Measurements from ENCODE around the gene MKKS.

MKKS gene

GRCh38 chr20:10370091-10370887 is 63.7 kb downstream of the MKKS start:
- no peak for DNase-seq (ENCODE audit: low read depth in 4 of 4, low spot score in 1 of 4)

- no peak for DNase-seq (ENCODE audit: low read depth in 4 of 4, low spot score in 1 of 4)
These were observed 64.3 kb downstream of the MKKS start for GRCh38 chr20:10369723-10370090.

GRCh38 chr20:10368702-10369041 is 65.3 kb downstream of the MKKS start:
- DNase-seq (ENCODE audit: low read depth in 4 of 4, low spot score in 1 of 4): no peak

GRCh38 chr20:10367943-10368701 is 65.9 kb downstream of the MKKS start:
- DNase-seq (ENCODE audit: low read depth in 4 of 4, low spot score in 1 of 4): no peak

GRCh38 chr20:10367693-10367942 is 66.4 kb downstream of the MKKS start:
- no peak for DNase-seq (ENCODE audit: low read depth in 4 of 4, low spot score in 1 of 4)

GRCh38 chr20:10366898-10367692 is 66.9 kb downstream of the MKKS start:
- no peak for DNase-seq (ENCODE audit: low read depth in 4 of 4, low spot score in 1 of 4)

GRCh38 chr20:10362674-10363073 is 71.3 kb downstream of the MKKS start:
- DNase-seq (ENCODE audit: low read depth in 4 of 4, low spot score in 1 of 4): no peak

- DNase-seq (ENCODE audit: low read depth in 4 of 4, low spot score in 1 of 4): no peak
These were observed 73.1 kb downstream of the MKKS start for GRCh38 chr20:10360878-10361277.

GRCh38 chr20:10359621-10360040 is 74.4 kb downstream of the MKKS start:
- DNase-seq (ENCODE audit: low read depth in 4 of 4, low spot score in 1 of 4): no peak

GRCh38 chr20:10357974-10358373 is 76.0 kb downstream of the MKKS start:
- no peak for DNase-seq (ENCODE audit: low read depth in 4 of 4, low spot score in 1 of 4)

GRCh38 chr20:10357061-10357708 is 76.8 kb downstream of the MKKS start:
- no peak for DNase-seq (ENCODE audit: low read depth in 4 of 4, low spot score in 1 of 4)

- DNase-seq (ENCODE audit: low read depth in 4 of 4, low spot score in 1 of 4): no peak
These were observed 77.4 kb downstream of the MKKS start for GRCh38 chr20:10356628-10357027.

- DNase-seq (ENCODE audit: low read depth in 4 of 4, low spot score in 1 of 4): no peak
These were observed 80.8 kb downstream of the MKKS start for GRCh38 chr20:10352934-10353824.

Measured in stimulated activated CD4-positive, alpha-beta T cell treated with anti-CD3 and anti-CD28 coated beads, Interleukin-1b, Interleukin-23, amount 100 ng/mL, for 24 hours (primary cell).